GM19043 (cell line): ENCODE measurements around the gene SCRN1.
A peak's percentile ranks its signal among the peaks of the same experiment; 100 is the strongest.
"Not testable (repeated sequence)": the region's sequence is repeated elsewhere in the genome, so short reads cannot be mapped to it uniquely, and the experiment has no call there.

Source experiments
- ATAC-seq: cut with Tn5 transposase; IDR thresholded peaks from one replicate; pipeline ENCODE4 v1.9.1; 2021; ENCODE audit warnings: low read depth; ENCODE audit not compliant: unreplicated experiment

SCRN1 gene

GRCh38 chr7:29971566-29972314 lies 17.9 kb downstream of the SCRN1 start:
- no peak for ATAC-seq

- ATAC-seq, result no peak
Observed at GRCh38 chr7:29970158-29970557, 19.4 kb downstream of the SCRN1 start.

- no peak for ATAC-seq
Observed at GRCh38 chr7:29969738-29970137, 19.9 kb downstream of the SCRN1 start.

- no peak for ATAC-seq
Observed at GRCh38 chr7:29968683-29969395, 20.8 kb downstream of the SCRN1 start.

GRCh38 chr7:29965030-29965429 lies 24.6 kb downstream of the SCRN1 start:
- ATAC-seq, result no peak

- no peak for ATAC-seq
Observed at GRCh38 chr7:29962035-29962434, 27.6 kb downstream of the SCRN1 start.

- ATAC-seq, result not testable (repeated sequence)
Observed at GRCh38 chr7:29961611-29962010, 28.0 kb downstream of the SCRN1 start.

GRCh38 chr7:29958667-29959358 lies 30.8 kb downstream of the SCRN1 start:
- no peak for ATAC-seq

GRCh38 chr7:29957521-29958310 lies 31.9 kb downstream of the SCRN1 start:
- ATAC-seq, result no peak

GRCh38 chr7:29956487-29956836 lies 33.1 kb downstream of the SCRN1 start:
- peak; percentile 13 for ATAC-seq

- ATAC-seq, result peak; percentile 70
Observed at GRCh38 chr7:29955799-29956486, 33.7 kb downstream of the SCRN1 start.

- ATAC-seq, result no peak
Observed at GRCh38 chr7:29955075-29955792, 34.4 kb downstream of the SCRN1 start.

GRCh38 chr7:29953726-29954347 lies 35.8 kb downstream of the SCRN1 start:
- ATAC-seq, result no peak

GRCh38 chr7:29951206-29951605 lies 38.4 kb downstream of the SCRN1 start:
- no peak for ATAC-seq

- ATAC-seq, result no peak
Observed at GRCh38 chr7:29950480-29950879, 39.1 kb downstream of the SCRN1 start.

GRCh38 chr7:29948587-29948986 lies 41.0 kb downstream of the SCRN1 start:
- ATAC-seq, result no peak

GRCh38 chr7:29946428-29947186 lies 43.0 kb downstream of the SCRN1 start:
- no peak for ATAC-seq

GRCh38 chr7:29945259-29945809 lies 44.3 kb downstream of the SCRN1 start:
- no peak for ATAC-seq
